SW 1271 (cell line): ENCODE measurements around the gene ELMOD1.
A peak's percentile ranks its signal among the peaks of the same experiment; 100 is the strongest.

Experiments used
- DNase-seq, 2 experiments: peaks; one replicate each; lab custom pipeline; 2025; lab: John Stamatoyannopoulos, UW

ELMOD1 gene

GRCh38 chr11:107583629-107584195 lies 7.2 kb upstream of the ELMOD1 start:
- DNase-seq: no peak

- DNase-seq: no peak
These were observed 3.5 kb upstream of the ELMOD1 start for GRCh38 chr11:107587306-107587979.

- no peak for DNase-seq
These were observed 657 bp downstream of the ELMOD1 start for GRCh38 chr11:107591378-107592230.

- no peak for DNase-seq
These were observed 1.3 kb downstream of the ELMOD1 start for GRCh38 chr11:107592231-107592590.

GRCh38 chr11:107592813-107593212 lies 1.9 kb downstream of the ELMOD1 start:
- DNase-seq: no peak

GRCh38 chr11:107593951-107594350 lies 3.0 kb downstream of the ELMOD1 start:
- no peak for DNase-seq

- no peak for DNase-seq
These were observed 3.8 kb downstream of the ELMOD1 start for GRCh38 chr11:107594736-107595135.

GRCh38 chr11:107598225-107599139 lies 7.5 kb downstream of the ELMOD1 start:
- DNase-seq: peak in 1 of 2 experiments; percentile 43

- DNase-seq: no peak
These were observed 14.4 kb downstream of the ELMOD1 start for GRCh38 chr11:107605061-107606006.

GRCh38 chr11:107606141-107606540 lies 15.2 kb downstream of the ELMOD1 start:
- DNase-seq: peak in 1 of 2 experiments; percentile 21

- DNase-seq: no peak
These were observed 17.9 kb downstream of the ELMOD1 start for GRCh38 chr11:107608809-107609208.

- DNase-seq: no peak
These were observed 18.7 kb downstream of the ELMOD1 start for GRCh38 chr11:107609400-107610218.

GRCh38 chr11:107612445-107612844 lies 21.5 kb downstream of the ELMOD1 start:
- no peak for DNase-seq

- no peak for DNase-seq
These were observed 29.0 kb downstream of the ELMOD1 start for GRCh38 chr11:107619926-107620325.

GRCh38 chr11:107621081-107621480 lies 30.1 kb downstream of the ELMOD1 start:
- DNase-seq: no peak

GRCh38 chr11:107623183-107623582 lies 32.2 kb downstream of the ELMOD1 start:
- no peak for DNase-seq

GRCh38 chr11:107624983-107625684 lies 34.2 kb downstream of the ELMOD1 start:
- DNase-seq: no peak

GRCh38 chr11:107625685-107625989 lies 34.7 kb downstream of the ELMOD1 start:
- no peak for DNase-seq

GRCh38 chr11:107631043-107631442 lies 40.1 kb downstream of the ELMOD1 start:
- no peak for DNase-seq

- no peak for DNase-seq
These were observed 41.0 kb downstream of the ELMOD1 start for GRCh38 chr11:107631931-107632330.
